GM12875 (cell line): ENCODE results near the gene MAGIX.

Experiments used
- H3K4me3 ChIP-seq: one replicate; pipeline ENCODE4 v1.5.1; 2011; ENCODE audit warnings: low read depth, low read length, control low read depth
- TF ChIP-seq, protein P1 (sequence below): IDR thresholded peaks from 2 replicates; pipeline ENCODE4 v1.5.1; 2011; ENCODE audit warnings: low read depth, mild to moderate bottlenecking, control low read depth, inconsistent platforms, low read length, moderate library complexity, borderline replicate concordance; ENCODE audit not compliant: insufficient read depth

Gene MAGIX

GRCh38 chrX:49203536-49203935, 41.0 kb downstream of the MAGIX start:
- H3K4me3 ChIP-seq, result no peak overlapping the region
- TF ChIP-seq, protein P1, sequence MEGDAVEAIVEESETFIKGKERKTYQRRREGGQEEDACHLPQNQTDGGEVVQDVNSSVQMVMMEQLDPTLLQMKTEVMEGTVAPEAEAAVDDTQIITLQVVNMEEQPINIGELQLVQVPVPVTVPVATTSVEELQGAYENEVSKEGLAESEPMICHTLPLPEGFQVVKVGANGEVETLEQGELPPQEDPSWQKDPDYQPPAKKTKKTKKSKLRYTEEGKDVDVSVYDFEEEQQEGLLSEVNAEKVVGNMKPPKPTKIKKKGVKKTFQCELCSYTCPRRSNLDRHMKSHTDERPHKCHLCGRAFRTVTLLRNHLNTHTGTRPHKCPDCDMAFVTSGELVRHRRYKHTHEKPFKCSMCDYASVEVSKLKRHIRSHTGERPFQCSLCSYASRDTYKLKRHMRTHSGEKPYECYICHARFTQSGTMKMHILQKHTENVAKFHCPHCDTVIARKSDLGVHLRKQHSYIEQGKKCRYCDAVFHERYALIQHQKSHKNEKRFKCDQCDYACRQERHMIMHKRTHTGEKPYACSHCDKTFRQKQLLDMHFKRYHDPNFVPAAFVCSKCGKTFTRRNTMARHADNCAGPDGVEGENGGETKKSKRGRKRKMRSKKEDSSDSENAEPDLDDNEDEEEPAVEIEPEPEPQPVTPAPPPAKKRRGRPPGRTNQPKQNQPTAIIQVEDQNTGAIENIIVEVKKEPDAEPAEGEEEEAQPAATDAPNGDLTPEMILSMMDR, result no peak

DNA sequence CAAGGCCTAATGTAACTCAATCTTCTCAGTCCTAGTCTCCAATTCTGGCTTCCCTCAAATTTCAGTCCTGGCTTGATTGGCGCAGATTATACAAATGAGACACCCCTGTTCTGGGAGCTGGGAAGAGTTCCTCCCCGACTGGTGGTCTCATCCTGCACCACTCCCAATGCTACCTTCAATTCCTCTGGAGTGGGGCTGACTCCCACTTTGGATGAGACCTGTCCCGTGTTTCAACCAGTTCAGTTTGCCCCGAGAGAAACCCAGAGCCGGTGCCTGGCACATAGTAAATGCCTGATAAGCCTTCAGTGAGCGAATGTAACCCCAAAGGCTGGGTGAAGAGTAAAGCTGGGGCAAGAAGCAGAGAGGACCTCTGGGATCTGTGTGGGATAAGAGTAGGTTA, 41.5 kb downstream of the MAGIX start:
- H3K4me3 ChIP-seq, result no peak overlapping the region
- TF ChIP-seq, protein P1, result no peak

DNA sequence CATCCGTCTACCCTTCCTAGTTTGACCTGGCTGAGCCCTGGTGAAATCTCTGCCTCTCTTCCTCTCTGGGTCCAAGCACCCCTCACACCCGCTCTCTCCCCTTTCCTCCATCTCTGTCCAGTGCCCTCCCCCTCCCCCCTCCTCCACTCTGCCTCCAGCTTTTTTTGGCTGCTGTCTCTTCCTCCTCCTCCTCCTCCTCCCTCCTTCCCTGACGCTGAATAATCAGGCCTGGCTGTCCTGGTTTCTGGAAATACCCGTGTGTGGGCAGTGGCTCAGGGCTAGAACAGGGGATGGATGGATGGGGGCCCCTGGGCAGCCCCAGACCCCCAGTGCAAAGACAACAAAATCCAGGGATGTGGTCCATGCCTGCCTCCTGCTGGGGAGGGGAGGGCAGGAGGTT, 42.2 kb downstream of the MAGIX start:
- TF ChIP-seq, protein P1, result no peak
- H3K4me3 ChIP-seq, result no peak overlapping the region

- no peak overlapping the region for H3K4me3 ChIP-seq
- TF ChIP-seq, protein P1, result no peak
These were observed 42.9 kb downstream of the MAGIX start for GRCh38 chrX:49205443-49205842.

GRCh38 chrX:49206543-49206942, 44.0 kb downstream of the MAGIX start:
- TF ChIP-seq, protein P1, result no peak
- H3K4me3 ChIP-seq, result no peak overlapping the region

GRCh38 chrX:49208399-49208798, 45.8 kb downstream of the MAGIX start:
- TF ChIP-seq, protein P1, result no peak
- H3K4me3 ChIP-seq, result no peak overlapping the region

DNA sequence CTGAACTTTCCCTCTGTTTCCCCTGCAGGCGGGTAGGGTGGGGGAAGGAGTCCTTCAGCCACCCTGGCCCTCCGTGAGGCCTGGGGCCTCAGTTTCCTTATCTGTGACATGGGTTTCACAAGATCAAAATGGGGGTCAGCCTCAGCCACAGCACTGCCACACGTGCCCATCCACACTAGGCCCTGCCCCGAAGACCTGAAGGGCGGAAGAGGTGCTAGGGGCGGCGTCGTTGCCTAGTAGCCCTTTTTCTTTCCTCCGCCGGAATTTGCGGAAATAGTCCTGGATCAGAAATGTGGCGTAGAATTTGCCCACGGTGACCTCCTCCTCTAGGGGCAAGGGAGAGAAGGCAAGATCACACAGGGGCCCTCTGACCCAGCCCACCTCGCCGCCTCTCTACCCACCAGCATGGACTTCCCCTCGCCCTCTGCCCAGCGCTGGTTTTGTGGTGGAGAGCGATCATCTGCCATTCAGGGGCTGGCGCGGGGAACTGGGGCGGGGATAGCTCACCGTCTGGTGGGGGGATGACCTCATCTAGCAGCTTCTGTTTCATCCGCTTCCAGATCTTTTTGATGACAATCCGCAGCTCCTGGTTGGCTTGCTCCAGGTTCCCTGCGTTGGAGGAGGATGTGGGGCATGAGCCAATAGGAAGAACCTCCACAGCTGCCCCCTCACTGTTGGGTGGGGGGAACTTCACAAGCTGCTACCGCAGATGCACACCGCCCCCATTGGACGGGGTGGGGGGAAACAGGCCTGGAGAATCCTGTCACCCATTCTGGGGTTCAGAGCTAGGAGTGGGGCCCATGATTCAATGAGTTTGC, 47.1 kb downstream of the MAGIX start:
- TF ChIP-seq, protein P1, result no peak
- no peak overlapping the region for H3K4me3 ChIP-seq
